Measurements from ENCODE around the gene LIPE.

DNA sequence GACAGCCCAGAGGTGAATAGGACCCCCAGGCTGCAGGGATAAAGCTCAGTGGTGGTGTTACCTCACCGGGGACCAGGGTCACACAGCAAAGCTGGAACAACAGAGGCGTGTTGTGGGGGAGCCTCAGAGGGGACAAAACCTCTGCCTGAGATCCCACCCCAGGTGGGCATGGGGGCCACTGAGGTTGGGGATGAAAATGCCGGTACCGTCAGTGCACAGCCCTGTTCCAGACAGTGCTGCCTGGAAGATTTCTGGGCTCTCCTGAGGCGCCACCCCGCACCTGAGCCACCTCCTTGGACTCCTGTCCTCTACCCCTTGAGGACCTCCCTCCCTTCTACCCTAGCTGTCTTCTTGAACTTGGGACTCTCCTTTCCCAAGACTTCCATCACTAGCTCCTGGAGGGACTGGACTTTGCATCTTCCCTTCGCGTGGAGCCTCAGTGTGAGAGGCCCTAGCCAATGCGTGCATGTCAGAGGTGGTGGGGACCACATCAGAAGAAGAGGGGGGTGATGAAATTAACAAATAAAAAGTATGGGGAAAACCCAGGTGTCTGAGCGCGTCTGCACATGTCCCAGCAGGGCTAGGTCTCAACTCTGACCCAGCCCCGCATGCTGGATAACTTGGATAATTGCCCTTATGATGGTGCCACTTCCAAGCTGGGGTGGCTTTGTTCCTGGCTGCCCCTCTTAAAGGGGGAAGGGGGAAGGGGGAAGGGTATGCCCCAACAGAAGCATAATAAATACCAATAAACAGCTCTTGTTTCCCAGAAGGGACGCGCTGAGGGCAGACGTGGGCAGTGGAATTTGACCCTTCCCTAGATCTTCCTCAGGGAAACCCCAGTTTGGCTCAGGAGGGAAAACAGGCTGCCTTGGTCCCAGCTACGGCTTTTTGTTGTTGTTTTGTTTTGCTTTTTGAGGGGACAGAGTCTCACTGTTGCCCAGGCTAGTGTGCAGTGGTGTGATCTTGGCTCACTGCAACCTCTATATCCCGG lies 48.7 kb downstream of the LIPE start:
- TF ChIP-seq, protein P1, sequence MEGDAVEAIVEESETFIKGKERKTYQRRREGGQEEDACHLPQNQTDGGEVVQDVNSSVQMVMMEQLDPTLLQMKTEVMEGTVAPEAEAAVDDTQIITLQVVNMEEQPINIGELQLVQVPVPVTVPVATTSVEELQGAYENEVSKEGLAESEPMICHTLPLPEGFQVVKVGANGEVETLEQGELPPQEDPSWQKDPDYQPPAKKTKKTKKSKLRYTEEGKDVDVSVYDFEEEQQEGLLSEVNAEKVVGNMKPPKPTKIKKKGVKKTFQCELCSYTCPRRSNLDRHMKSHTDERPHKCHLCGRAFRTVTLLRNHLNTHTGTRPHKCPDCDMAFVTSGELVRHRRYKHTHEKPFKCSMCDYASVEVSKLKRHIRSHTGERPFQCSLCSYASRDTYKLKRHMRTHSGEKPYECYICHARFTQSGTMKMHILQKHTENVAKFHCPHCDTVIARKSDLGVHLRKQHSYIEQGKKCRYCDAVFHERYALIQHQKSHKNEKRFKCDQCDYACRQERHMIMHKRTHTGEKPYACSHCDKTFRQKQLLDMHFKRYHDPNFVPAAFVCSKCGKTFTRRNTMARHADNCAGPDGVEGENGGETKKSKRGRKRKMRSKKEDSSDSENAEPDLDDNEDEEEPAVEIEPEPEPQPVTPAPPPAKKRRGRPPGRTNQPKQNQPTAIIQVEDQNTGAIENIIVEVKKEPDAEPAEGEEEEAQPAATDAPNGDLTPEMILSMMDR (IDR thresholded peaks at IDR 0.05): no peak
- no peak for TF ChIP-seq ZFX (IDR thresholded peaks at IDR 0.05; ENCODE audit: borderline replicate concordance)
